ENCODE results near the gene FREM2. TPM values are rescaled to one million over a fixed set of nuclear protein-coding genes. Genes with fewer than 3 reads are reported as not detected.

FREM2 gene
- total RNA-seq, 2 donors from 2014 or later: 12.5 to 17.9 TPM

DNA sequence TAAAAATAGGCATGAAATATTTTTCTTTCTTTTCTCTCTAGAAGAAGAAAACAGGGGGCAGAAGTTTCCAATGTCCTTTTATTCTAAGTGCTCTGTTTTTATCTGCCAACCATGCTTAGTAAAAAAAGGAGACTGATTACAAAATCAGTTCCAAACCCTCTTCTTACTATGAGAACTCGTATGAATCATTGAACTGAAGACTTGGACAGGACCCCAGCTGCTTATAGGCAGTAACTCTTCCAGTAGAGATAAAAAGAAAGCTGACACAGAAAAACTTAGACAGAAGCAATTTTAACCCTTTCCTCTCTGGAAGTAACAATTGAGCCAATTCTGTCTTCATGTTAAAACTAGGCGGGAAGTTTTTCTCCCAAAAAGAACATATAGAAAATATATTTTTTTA, 24.5 kb upstream of the FREM2 start:
- Histone ChIP-seq H3K9me3 (no peaks in the 10 kb centered on the region), H3K27ac (no peak overlapping the region), H3K4me1 (peaks cover 5% of the 10 kb centered on the region), H3K27me3 (no peaks in the 10 kb centered on the region), H3K4me3 (no peak overlapping the region), H3K36me3 (replicated peaks in 1 of 2; ENCODE audit: insufficient read depth in 1 of 2, low read depth in 2 of 2) (no peaks in the 10 kb centered on the region)
- 48% methylated on average over 2 of the region's 2 CpGs for WGBS, 2 donors
- DNase-seq: peak in 1 of 4 donors; percentile 9
- intact Hi-C loops (cut with DNase I): no loop called here
- TF ChIP-seq POLR2A (IDR thresholded peaks at IDR 0.05): no peak
- TF ChIP-seq, protein P1, sequence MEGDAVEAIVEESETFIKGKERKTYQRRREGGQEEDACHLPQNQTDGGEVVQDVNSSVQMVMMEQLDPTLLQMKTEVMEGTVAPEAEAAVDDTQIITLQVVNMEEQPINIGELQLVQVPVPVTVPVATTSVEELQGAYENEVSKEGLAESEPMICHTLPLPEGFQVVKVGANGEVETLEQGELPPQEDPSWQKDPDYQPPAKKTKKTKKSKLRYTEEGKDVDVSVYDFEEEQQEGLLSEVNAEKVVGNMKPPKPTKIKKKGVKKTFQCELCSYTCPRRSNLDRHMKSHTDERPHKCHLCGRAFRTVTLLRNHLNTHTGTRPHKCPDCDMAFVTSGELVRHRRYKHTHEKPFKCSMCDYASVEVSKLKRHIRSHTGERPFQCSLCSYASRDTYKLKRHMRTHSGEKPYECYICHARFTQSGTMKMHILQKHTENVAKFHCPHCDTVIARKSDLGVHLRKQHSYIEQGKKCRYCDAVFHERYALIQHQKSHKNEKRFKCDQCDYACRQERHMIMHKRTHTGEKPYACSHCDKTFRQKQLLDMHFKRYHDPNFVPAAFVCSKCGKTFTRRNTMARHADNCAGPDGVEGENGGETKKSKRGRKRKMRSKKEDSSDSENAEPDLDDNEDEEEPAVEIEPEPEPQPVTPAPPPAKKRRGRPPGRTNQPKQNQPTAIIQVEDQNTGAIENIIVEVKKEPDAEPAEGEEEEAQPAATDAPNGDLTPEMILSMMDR (IDR thresholded peaks at IDR 0.05): no peak
- no peak for ATAC-seq

DNA sequence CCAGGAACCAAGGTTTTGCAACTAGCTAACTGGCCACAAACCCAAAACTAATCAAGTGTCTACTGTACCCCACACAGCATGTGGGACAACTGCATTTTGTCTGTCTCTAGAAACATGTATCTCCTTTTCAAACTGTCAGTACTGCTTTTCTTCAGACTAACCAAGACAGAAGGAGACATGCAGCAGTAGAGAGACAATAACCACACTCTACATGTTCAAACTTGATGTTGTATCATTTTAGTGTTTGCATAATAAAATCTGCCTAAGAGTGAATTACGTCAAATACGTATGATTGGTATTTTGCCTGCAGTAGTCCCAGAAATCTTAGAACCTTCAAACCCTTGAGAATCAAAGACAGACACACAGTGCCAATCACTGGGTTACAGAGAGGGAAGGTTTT, 22.0 kb upstream of the FREM2 start:
- TF ChIP-seq POLR2A (IDR thresholded peaks at IDR 0.05): no peak
- TF ChIP-seq, protein P1 (IDR thresholded peaks at IDR 0.05): no peak
- H3K4me1 ChIP-seq: peaks cover under 1% of the 10 kb centered on the region
- intact Hi-C loops (cut with DNase I): no loop called here
- H3K4me3 ChIP-seq: no peak overlapping the region
- ATAC-seq: no peak
- no peaks in the 10 kb centered on the region for H3K27me3 ChIP-seq
- H3K9me3 ChIP-seq: no peaks in the 10 kb centered on the region
- no peak for DNase-seq
- WGBS, 2 donors: 88% methylated on average over 2 of the region's 2 CpGs
- no peaks in the 10 kb centered on the region for H3K36me3 ChIP-seq (replicated peaks in 1 of 2; ENCODE audit: insufficient read depth in 1 of 2, low read depth in 2 of 2)
- no peak overlapping the region for H3K27ac ChIP-seq

DNA sequence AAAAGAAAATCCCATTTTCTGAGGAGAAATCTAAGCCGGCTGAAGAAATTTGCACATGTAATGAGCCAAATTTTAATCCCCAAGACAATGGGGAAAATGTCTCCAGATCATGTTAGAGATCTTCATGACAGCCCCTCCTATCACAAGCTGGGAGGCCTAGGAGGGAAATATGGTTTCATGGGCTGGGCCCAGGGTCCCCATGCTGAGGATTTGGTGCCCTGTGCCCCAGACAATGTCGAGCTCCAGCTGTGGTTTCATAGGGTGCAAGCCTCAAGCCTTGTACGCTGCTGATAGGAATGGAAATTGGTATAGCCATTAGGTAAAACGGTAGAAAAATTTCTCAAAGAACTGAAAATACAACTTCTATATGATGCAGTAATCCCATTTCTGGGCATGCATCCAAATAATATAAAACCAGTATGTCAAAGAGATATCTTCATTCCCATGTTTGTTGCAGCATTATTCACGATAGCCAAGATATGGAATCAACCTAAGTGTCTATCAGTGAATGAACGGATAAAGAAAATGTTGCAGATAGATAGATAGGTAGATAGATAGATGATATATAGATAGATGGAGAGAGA, 19.3 kb upstream of the FREM2 start:
- ATAC-seq (no peak), DNase-seq (no peak)
- no peak for TF ChIP-seq POLR2A (IDR thresholded peaks at IDR 0.05)
- TF ChIP-seq, protein P1 (IDR thresholded peaks at IDR 0.05): no peak
- Histone ChIP-seq H3K27me3 (no peaks in the 10 kb centered on the region), H3K4me1 (no peaks in the 10 kb centered on the region), H3K4me3 (no peak overlapping the region), H3K27ac (no peak overlapping the region), H3K36me3 (replicated peaks in 1 of 2; ENCODE audit: insufficient read depth in 1 of 2, low read depth in 2 of 2) (no peaks in the 10 kb centered on the region), H3K9me3 (no peaks in the 10 kb centered on the region)
- 74 to 80% methylated on average over 6 of the region's 6 CpGs for WGBS, 2 donors
- intact Hi-C loops (cut with DNase I): no loop called here

DNA sequence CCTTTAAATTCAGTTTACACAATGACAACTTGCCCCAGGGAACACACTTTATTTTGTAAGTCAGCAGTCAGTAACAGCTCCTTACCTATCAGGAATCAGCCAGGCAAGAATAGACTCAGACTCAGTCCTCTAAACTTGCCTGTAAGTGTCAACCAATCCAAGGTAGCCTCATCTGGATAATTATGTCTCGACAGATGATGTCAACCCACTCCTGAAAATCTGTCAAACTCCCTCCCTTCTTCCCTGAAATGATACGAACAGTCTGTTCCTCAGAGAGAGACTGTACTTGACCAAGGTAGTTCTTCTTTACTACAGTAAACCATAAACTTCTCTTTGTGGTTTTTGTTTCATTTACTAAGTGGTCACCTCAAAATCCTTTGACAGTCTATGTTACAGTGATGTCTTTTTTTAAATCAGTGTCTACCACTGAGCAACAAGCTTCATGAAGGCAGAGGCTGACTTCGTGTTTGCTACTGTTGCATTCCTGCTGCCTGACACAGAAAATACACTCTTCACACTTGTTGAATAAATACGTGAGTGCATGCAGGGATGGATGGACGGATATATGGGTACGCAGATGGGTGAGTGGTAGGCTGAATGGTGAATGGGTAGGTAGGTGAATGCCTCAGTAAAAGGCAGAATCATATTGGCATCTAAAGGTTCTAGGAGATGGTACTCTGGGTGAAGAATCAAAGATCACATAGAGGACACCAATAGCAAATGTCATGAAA, 17.5 kb upstream of the FREM2 start:
- DNase-seq (no peak), ATAC-seq (no peak)
- Histone ChIP-seq H3K4me3 (no peak overlapping the region), H3K9me3 (no peaks in the 10 kb centered on the region), H3K36me3 (replicated peaks in 1 of 2; ENCODE audit: insufficient read depth in 1 of 2, low read depth in 2 of 2) (no peaks in the 10 kb centered on the region), H3K27me3 (no peaks in the 10 kb centered on the region), H3K4me1 (no peaks in the 10 kb centered on the region), H3K27ac (no peak overlapping the region)
- 72 to 76% methylated on average over 6 of the region's 6 CpGs for WGBS, 2 donors
- intact Hi-C loops (cut with DNase I): no loop called here
- TF ChIP-seq POLR2A (IDR thresholded peaks at IDR 0.05): no peak
- TF ChIP-seq, protein P1 (IDR thresholded peaks at IDR 0.05): no peak

DNA sequence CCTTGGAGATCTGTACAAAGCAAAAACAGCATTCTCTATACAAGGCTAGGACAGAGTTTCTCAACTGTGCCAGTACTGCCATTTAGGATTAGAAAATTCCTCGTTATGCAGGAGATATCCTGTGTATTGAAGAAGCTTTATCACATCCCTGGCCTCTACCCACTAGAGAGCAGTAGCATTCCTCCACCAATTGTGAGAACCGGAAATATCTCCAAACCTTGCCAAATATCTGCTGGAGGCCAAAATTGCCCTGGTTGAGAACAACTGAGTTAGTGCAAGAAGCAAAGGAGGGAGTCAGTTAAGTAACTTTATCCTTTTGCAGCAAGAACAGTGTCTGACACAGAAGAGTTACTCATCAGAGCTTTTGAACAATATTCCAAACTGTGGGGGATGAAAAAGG, 16.2 kb upstream of the FREM2 start:
- no peak for DNase-seq
- TF ChIP-seq, protein P1 (IDR thresholded peaks at IDR 0.05): peak in 4 of 7 experiments; percentile 22 to 30 (median 24)
- TF ChIP-seq POLR2A (IDR thresholded peaks at IDR 0.05): no peak
- no peak for ATAC-seq
- Histone ChIP-seq H3K9me3 (no peaks in the 10 kb centered on the region), H3K4me1 (no peaks in the 10 kb centered on the region), H3K27me3 (no peaks in the 10 kb centered on the region), H3K36me3 (replicated peaks in 1 of 2; ENCODE audit: insufficient read depth in 1 of 2, low read depth in 2 of 2) (no peaks in the 10 kb centered on the region), H3K27ac (no peak overlapping the region), H3K4me3 (no peak overlapping the region)
- intact Hi-C loops (cut with DNase I): no loop called here
- WGBS, 2 donors: 23 to 28% methylated on average over 2 of the region's 2 CpGs

All from body of pancreas (tissue), 4 donors.